K562 (cell line): ENCODE measurements around the gene RPRML.

Experiments used
- MAFK ChIP-seq: IDR thresholded peaks from 2 replicates; pipeline ENCODE4 v1.6.1; 2011; ENCODE audit warnings: low read length, improper control_type of control experiment
- SAFB2 ChIP-seq: fragments of 200-400 bp; formaldehyde crosslinking; IDR thresholded peaks from 2 replicates; pipeline ENCODE4 v1.6.1; 2018; ENCODE audit warnings: borderline replicate concordance, low read length, low read depth, moderate library complexity; ENCODE audit not compliant: severe bottlenecking
- ZBTB17 ChIP-seq: fragments of 450-650 bp; formaldehyde crosslinking; IDR thresholded peaks from 2 replicates; pipeline ENCODE4 v1.4.0; 2020; ENCODE audit warnings: mild to moderate bottlenecking
- TF ChIP-seq, protein P1 (sequence below): sonication (generic); formaldehyde crosslinking; IDR thresholded peaks from 2 replicates; pipeline ENCODE4 v1.8.1; 2023; ENCODE audit warnings: mild to moderate bottlenecking, missing genetic modification reagents

DNA sequence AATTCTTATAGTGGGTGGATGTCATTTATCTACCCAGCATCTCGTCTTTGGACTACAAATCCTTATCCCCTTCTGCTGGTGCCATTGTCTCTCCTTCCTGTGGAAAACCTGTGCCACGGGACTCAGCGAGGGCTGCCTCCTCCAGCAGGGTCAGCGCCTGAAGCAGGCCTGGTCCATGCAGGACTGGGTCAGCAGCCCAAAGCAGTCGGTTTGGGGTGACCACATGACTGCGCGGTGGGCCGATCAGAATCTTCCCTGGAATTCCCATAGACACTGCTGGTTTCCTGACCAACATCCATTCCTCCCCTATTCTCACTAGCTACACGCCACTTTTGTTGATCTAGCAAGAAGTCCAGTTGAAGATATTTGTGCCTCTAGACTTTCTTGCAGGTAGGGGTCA lies 26.9 kb downstream of the RPRML start:
- TF ChIP-seq MAFK (no peak), ZBTB17 (CRISPR knock-in tag) (no peak), SAFB2 (no peak)
- TF ChIP-seq, protein P1, sequence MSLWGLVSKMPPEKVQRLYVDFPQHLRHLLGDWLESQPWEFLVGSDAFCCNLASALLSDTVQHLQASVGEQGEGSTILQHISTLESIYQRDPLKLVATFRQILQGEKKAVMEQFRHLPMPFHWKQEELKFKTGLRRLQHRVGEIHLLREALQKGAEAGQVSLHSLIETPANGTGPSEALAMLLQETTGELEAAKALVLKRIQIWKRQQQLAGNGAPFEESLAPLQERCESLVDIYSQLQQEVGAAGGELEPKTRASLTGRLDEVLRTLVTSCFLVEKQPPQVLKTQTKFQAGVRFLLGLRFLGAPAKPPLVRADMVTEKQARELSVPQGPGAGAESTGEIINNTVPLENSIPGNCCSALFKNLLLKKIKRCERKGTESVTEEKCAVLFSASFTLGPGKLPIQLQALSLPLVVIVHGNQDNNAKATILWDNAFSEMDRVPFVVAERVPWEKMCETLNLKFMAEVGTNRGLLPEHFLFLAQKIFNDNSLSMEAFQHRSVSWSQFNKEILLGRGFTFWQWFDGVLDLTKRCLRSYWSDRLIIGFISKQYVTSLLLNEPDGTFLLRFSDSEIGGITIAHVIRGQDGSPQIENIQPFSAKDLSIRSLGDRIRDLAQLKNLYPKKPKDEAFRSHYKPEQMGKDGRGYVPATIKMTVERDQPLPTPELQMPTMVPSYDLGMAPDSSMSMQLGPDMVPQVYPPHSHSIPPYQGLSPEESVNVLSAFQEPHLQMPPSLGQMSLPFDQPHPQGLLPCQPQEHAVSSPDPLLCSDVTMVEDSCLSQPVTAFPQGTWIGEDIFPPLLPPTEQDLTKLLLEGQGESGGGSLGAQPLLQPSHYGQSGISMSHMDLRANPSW (CRISPR knock-in tag) = no peak
